Heart right ventricle (tissue), 16 donors: ENCODE measurements around the gene TUBA1C. TPM values are rescaled to one million over a fixed set of nuclear protein-coding genes. Genes with fewer than 3 reads are reported as not detected.
A peak's percentile ranks its signal among the peaks of the same experiment; 100 is the strongest.

Experiments used
- ATAC-seq, 8 donors: fragments of 200-7000 bp; cut with Tn5 transposase; one replicate each; pipeline ENCODE4 v1.9.1; 2020; ENCODE audit warnings: mild to moderate bottlenecking in 8 of 8, moderate library complexity in 8 of 8, moderate number of reproducible peaks in 1 of 8
- DNase-seq, 2 donors: peaks; one replicate each; pipeline ENCODE4 v3.0.0-alpha.2; 2020
- H3K27ac ChIP-seq, 10 donors: fragments of 200-600 bp; sonication (generic) in 2 of 10; one replicate each; pipeline versions ENCODE4 v1.5.0 to v1.8.0; 2020 to 2022; ENCODE audit warnings: mild to moderate bottlenecking in 3 of 10
- H3K27me3 ChIP-seq, 7 donors: fragments of 200-600 bp; one replicate each; pipeline ENCODE4 v1.8.0; 2021 to 2022; ENCODE audit warnings: mild to moderate bottlenecking in 2 of 7
- H3K36me3 ChIP-seq, 9 donors: fragments of 200-600 bp; sonication (generic) in 1 of 9; one replicate each; pipeline versions ENCODE4 v1.5.0 to v1.8.0; 2020 to 2022; ENCODE audit warnings: mild to moderate bottlenecking in 2 of 9
- H3K4me1 ChIP-seq, 9 donors: fragments of 200-600 bp; sonication (generic) in 1 of 9; one replicate each; pipeline versions ENCODE4 v1.5.0 to v1.8.0; 2020 to 2022; ENCODE audit warnings: mild to moderate bottlenecking in 4 of 9
- H3K4me3 ChIP-seq, 10 donors: fragments of 200-600 bp; sonication (generic) in 2 of 10; one replicate each; pipeline versions ENCODE4 v1.5.0 to v1.8.0; 2020 to 2022; ENCODE audit warnings: mild to moderate bottlenecking in 7 of 10, moderate library complexity in 2 of 10
- H3K9me3 ChIP-seq, 11 donors: fragments of 200-600 bp in 10 of 11; sonication (generic) in 2 of 11; one replicate each; pipeline versions ENCODE4 v1.5.0 to v1.8.0; 2013 to 2022; ENCODE audit warnings: mild to moderate bottlenecking in 2 of 11, control low read depth in 1 of 11, moderate library complexity in 1 of 11
- CTCF ChIP-seq, 9 donors: fragments of 200-600 bp; sonication (generic) in 2 of 9; IDR thresholded peaks; one replicate each; pipeline versions ENCODE4 v1.5.0 to v1.8.0; 2021 to 2022; ENCODE audit warnings: antibody characterized with exemption in 9 of 9, mild to moderate bottlenecking in 5 of 9, moderate library complexity in 1 of 9
- WGBS, 2 donors: extraction: QIAGEN DNeasy Blood & Tissue Kit; methylation state at CpG; one replicate each; pipeline ENCODE4 v1.1.7; 2013; ENCODE audit warnings: inconsistent platforms in 1 of 2; 5-methylcytosine and 5-hydroxymethylcytosine counted together
- intact Hi-C, 10 donors: fragments of 100-400 bp; cut with DNase I; formaldehyde crosslinking; loops; one replicate each; pipeline versions ENCODE4 v1.11.1 to v1.14.2; 2022
- polyA plus RNA-seq, 2 donors: library from polyadenylated mRNA; stranded (reverse); fragments of 200-250 nt; gene quantifications; one replicate each; pipeline ENCODE4 v1.2.3, GENCODE V29; 2013
- total RNA-seq, 10 donors: library from RNA; stranded (reverse); fragmentation: NEBNext Ultra II Directional in 3 of 10; extraction: Animal tissue kit (Norgen Biotek cat#: 25700) in 3 of 10; gene quantifications; one replicate each; pipeline versions ENCODE4 v1.2.1 to v1.2.4, GENCODE V29; 2021 to 2023
- donor health status: Arrhythmogenic right ventricular cardiomyopathy.
- donor health status: ischemic (EF 13 %, LVEDD 7.1; RV severe dilation, severe dysfunction).
- donor health status: healthy with polysubstance abuse.
- donor health status: DM: no; HTN: yes; CAD: no.
- donor health status: DM: no; HTN: no; CAD: no.
- donor health status: ischemic (EF 25% LVEDD 6.9; RV normal size, moderate dysfunction).
- donor health status: ischemic (EF 25% LVEDD 5.7; RV mildly dilated, moderate dysfunction).
- donor health status: healthy.
- donor health status: DM: yes; HTN: yes; CAD: no.
- donor health status: Ischemic cardiomyopathy.
- donor health status: ischemic (EF 35%, LVEDD 5.7; RV mildly dilated, moderate dysfunction).
- donor health status: nonischemic (EF 11% LVEDD 7.7; RV severe dilation, severe dysfunction).
- donor health status: DM: yes; HTN: yes; CAD: no.
- donor health status: PGD.
- donor health status: ischemic (EF 29% LVEDD 5.4; RV normal size, mild dysfunction).
- donor health status: nonischemic (EF 23%, LVEDD 6.1; RV moderate dilation, normal function).

Gene TUBA1C
- total and polyA plus RNA-seq, 12 donors, result 24.5 to 389 (median 53.1) TPM

- TF ChIP-seq CTCF (IDR thresholded peaks at IDR 0.05), result no peak
- H3K27me3 ChIP-seq, result no peaks in the 10 kb centered on the region
- intact Hi-C loops, result no loop called here
- DNase-seq, result no peak
- WGBS, 2 donors, result 82 to 93% methylated on average over 1 of the region's 1 CpG
- H3K4me1 ChIP-seq, result peaks cover 0 to 50% (median 0%) of the 10 kb centered on the region in 9 donors
- H3K27ac ChIP-seq, result peak overlapping the region; percentile 56 to 89 (median 72)
- H3K4me3 ChIP-seq, result no peak overlapping the region
- H3K36me3 ChIP-seq, result no peaks in the 10 kb centered on the region
- ATAC-seq, result no peak
- no peaks in the 10 kb centered on the region for H3K9me3 ChIP-seq
These were observed 41.8 kb upstream of the TUBA1C start for GRCh38 chr12:49223122-49223521.

GRCh38 chr12:49223590-49224369 is 41.1 kb upstream of the TUBA1C start:
- Histone ChIP-seq H3K4me3 (no peak overlapping the region), H3K27ac (peak overlapping the region in 6 of 10 donors; percentile 60 to 89 (median 79)), H3K4me1 (peaks cover 0 to 50% (median 0%) of the 10 kb centered on the region in 9 donors), H3K27me3 (no peaks in the 10 kb centered on the region), H3K36me3 (no peaks in the 10 kb centered on the region), H3K9me3 (no peaks in the 10 kb centered on the region)
- TF ChIP-seq CTCF (IDR thresholded peaks at IDR 0.05), result no peak
- 87 to 90% methylated on average over 3 of the region's 3 CpGs for WGBS, 2 donors
- DNase-seq (no peak), ATAC-seq (no peak)
- intact Hi-C loops, result no loop called here

- H3K27me3 ChIP-seq, result no peaks in the 10 kb centered on the region
- TF ChIP-seq CTCF (IDR thresholded peaks at IDR 0.05), result peak in 3 of 9 donors; percentile 9 to 32 (median 14)
- H3K27ac ChIP-seq, result no peak overlapping the region
- 64 to 73% methylated on average over 7 of the region's 7 CpGs for WGBS, 2 donors
- H3K9me3 ChIP-seq, result no peaks in the 10 kb centered on the region
- DNase-seq (no peak), ATAC-seq (no peak)
- intact Hi-C loops, result no loop called here
- peaks cover 0 to 60% (median 0%) of the 10 kb centered on the region in 9 donors for H3K4me1 ChIP-seq
- no peak overlapping the region for H3K4me3 ChIP-seq
- H3K36me3 ChIP-seq, result no peaks in the 10 kb centered on the region
These were observed 39.2 kb upstream of the TUBA1C start for GRCh38 chr12:49225576-49226166.

- H3K4me3 ChIP-seq, result no peak overlapping the region
- H3K27ac ChIP-seq, result no peak overlapping the region
- intact Hi-C loops, result no loop called here
- ATAC-seq (no peak), DNase-seq (no peak)
- no peaks in the 10 kb centered on the region for H3K9me3 ChIP-seq
- H3K36me3 ChIP-seq, result no peaks in the 10 kb centered on the region
- TF ChIP-seq CTCF (IDR thresholded peaks at IDR 0.05), result no peak
- 95 to 98% methylated on average over 3 of the region's 3 CpGs for WGBS, 2 donors
- H3K4me1 ChIP-seq, result peaks cover 2 to 60% (median 11%) of the 10 kb centered on the region in 9 donors
- H3K27me3 ChIP-seq, result no peaks in the 10 kb centered on the region
These were observed 37.2 kb upstream of the TUBA1C start for GRCh38 chr12:49227713-49228112.
